Colonic mucosa (tissue), 4 donors: ENCODE results near the gene NUDT4. TPM values are rescaled to one million over a fixed set of nuclear protein-coding genes. Genes with fewer than 3 reads are reported as not detected.

ENCODE experiments used
- DNase-seq: peaks from one replicate; pipeline ENCODE4 v3.0.0-alpha.2; 2020
- H3K27ac ChIP-seq: fragments of 200-600 bp; one replicate; pipeline ENCODE4 v1.8.0; 2021
- H3K27me3 ChIP-seq: fragments of 200-600 bp; one replicate; pipeline ENCODE4 v1.8.0; 2021
- H3K36me3 ChIP-seq: fragments of 200-600 bp; one replicate; pipeline ENCODE4 v1.8.0; 2021
- H3K4me1 ChIP-seq: fragments of 200-600 bp; one replicate; pipeline ENCODE4 v1.8.0; 2021; ENCODE audit warnings: mild to moderate bottlenecking
- H3K4me3 ChIP-seq: fragments of 200-600 bp; one replicate; pipeline ENCODE4 v1.8.0; 2021
- H3K9ac ChIP-seq, 2 donors: one replicate each; pipeline ENCODE4 v1.7.0; 2013; ENCODE audit warnings: control low read depth in 2 of 2, low read depth in 2 of 2, low read length in 2 of 2
- H3K9me3 ChIP-seq: fragments of 200-600 bp; one replicate; pipeline ENCODE4 v1.8.0; 2021
- CTCF ChIP-seq: fragments of 200-600 bp; IDR thresholded peaks from one replicate; pipeline ENCODE4 v1.8.0; 2022; ENCODE audit warnings: antibody characterized with exemption, mild to moderate bottlenecking
- intact Hi-C: fragments of 100-400 bp; cut with DNase I; formaldehyde crosslinking; loops from one replicate; pipeline ENCODE4 v1.14.1; 2022
- total RNA-seq, 2 donors: library from RNA; stranded (reverse); fragmentation: NEBNext Ultra II Directional in 1 of 2; extraction: Animal tissue kit (Norgen Biotek cat#: 25700) in 1 of 2; gene quantifications; one replicate each; pipeline ENCODE4 v1.2.1, GENCODE V29; 2021
- donor health status: healthy.
- donor health status: DM: no; HTN: no; CAD: no.
- donor health status: DM: no; HTN: no; CAD: no.

NUDT4 gene
- total RNA-seq, 2 donors from 2014 or later, result 84.5 to 102 TPM

GRCh38 chr12:93453633-93454032, 75.9 kb downstream of the NUDT4 start:
- H3K4me3 ChIP-seq, result no peak overlapping the region
- no peak overlapping the region for H3K9ac ChIP-seq
- no peaks in the 10 kb centered on the region for H3K9me3 ChIP-seq
- no peaks in the 10 kb centered on the region for H3K4me1 ChIP-seq
- no peak for TF ChIP-seq CTCF
- no peak overlapping the region for H3K27ac ChIP-seq
- DNase-seq, result no peak
- intact Hi-C loops, result no loop called here
- H3K36me3 ChIP-seq, result no peaks in the 10 kb centered on the region
- no peaks in the 10 kb centered on the region for H3K27me3 ChIP-seq

- no peak for DNase-seq
- no peaks in the 10 kb centered on the region for H3K36me3 ChIP-seq
- intact Hi-C loops, result no loop called here
- no peak for TF ChIP-seq CTCF
- no peak overlapping the region for H3K4me3 ChIP-seq
- no peak overlapping the region for H3K9ac ChIP-seq
- no peaks in the 10 kb centered on the region for H3K27me3 ChIP-seq
- no peaks in the 10 kb centered on the region for H3K4me1 ChIP-seq
- H3K9me3 ChIP-seq, result no peaks in the 10 kb centered on the region
- no peak overlapping the region for H3K27ac ChIP-seq
Measured at GRCh38 chr12:93456077-93456476, 78.4 kb downstream of the NUDT4 start.

Other genes starting within 250 kb of the NUDT4 start
- 100 to 1,000 TPM; 106 to 137 TPM for gene UBE2N, start 64.0 kb downstream of the NUDT4 start, total RNA-seq
- 10 to 100 TPM; 76.4 to 82.8 TPM for gene MRPL42, start 89.6 kb downstream of the NUDT4 start, total RNA-seq
- gene SOCS2, start 194.8 kb downstream of the NUDT4 start, total RNA-seq, result 10 to 100 TPM; 14.2 to 23.4 TPM